Activated naive CD8-positive, alpha-beta T cell treated with anti-CD3 and anti-CD28 coated beads for 36 hours (primary cell): Measurements from ENCODE around the gene FRMPD2. TPM values are rescaled to one million over a fixed set of nuclear protein-coding genes. Genes with fewer than 3 reads are reported as not detected.
"Not testable (repeated sequence)": the region's sequence is repeated elsewhere in the genome, so short reads cannot be mapped to it uniquely, and the experiment has no call there.

Experiments used
- DNase-seq: peaks from one replicate; pipeline ENCODE4 v3.0.0; 2021
- H3K27ac Mint-ChIP-seq: one replicate; pipeline ENCODE4 v1.8.0; 2022; ENCODE audit warnings: mild to moderate bottlenecking, moderate library complexity, mixed read lengths
- H3K27me3 Mint-ChIP-seq: one replicate; pipeline ENCODE4 v1.8.0; 2022; ENCODE audit warnings: mild to moderate bottlenecking, mixed read lengths
- H3K36me3 Mint-ChIP-seq: one replicate; pipeline ENCODE4 v1.8.0; 2021; ENCODE audit warnings: mild to moderate bottlenecking, mixed read lengths
- H3K4me1 Mint-ChIP-seq: one replicate; pipeline ENCODE4 v1.8.0; 2021; ENCODE audit warnings: mixed read lengths
- H3K4me3 Mint-ChIP-seq: one replicate; pipeline ENCODE4 v1.8.0; 2022; ENCODE audit warnings: mild to moderate bottlenecking, moderate library complexity, mixed read lengths
- H3K9me3 Mint-ChIP-seq: one replicate; pipeline ENCODE4 v1.8.0; 2022; ENCODE audit warnings: mixed read lengths
- total RNA-seq, 2 experiments: library from RNA; stranded (reverse); gene quantifications; one replicate each; pipeline ENCODE4 v1.2.3, GENCODE V29; 2021

Gene FRMPD2
- total RNA-seq, 2 experiments from 2014 or later: not detected

- no peaks in the 10 kb centered on the region for H3K4me1 Mint-ChIP-seq
These were observed 24.6 kb downstream of the FRMPD2 start for GRCh38 chr10:48249763-48250351.

GRCh38 chr10:48249004-48249762 lies 25.3 kb downstream of the FRMPD2 start:
- no peaks in the 10 kb centered on the region for H3K27me3 Mint-ChIP-seq
- H3K9me3 Mint-ChIP-seq: no peaks in the 10 kb centered on the region
- H3K36me3 Mint-ChIP-seq: no peaks in the 10 kb centered on the region
- no peaks in the 10 kb centered on the region for H3K4me1 Mint-ChIP-seq
- no peak overlapping the region for H3K27ac Mint-ChIP-seq
- DNase-seq: no peak
- no peak overlapping the region for H3K4me3 Mint-ChIP-seq

More at GRCh38 chr10:48249763-48250351, 24.6 kb downstream of the FRMPD2 start:
- H3K27ac Mint-ChIP-seq: no peak overlapping the region
- H3K27me3 Mint-ChIP-seq: no peaks in the 10 kb centered on the region
- no peak for DNase-seq
- H3K4me3 Mint-ChIP-seq: no peak overlapping the region
- no peaks in the 10 kb centered on the region for H3K9me3 Mint-ChIP-seq
- H3K36me3 Mint-ChIP-seq: no peaks in the 10 kb centered on the region

- DNase-seq: no peak
- H3K36me3 Mint-ChIP-seq: no peaks in the 10 kb centered on the region
These were observed 26.0 kb downstream of the FRMPD2 start for GRCh38 chr10:48248462-48248861.

GRCh38 chr10:48247680-48248079 lies 26.8 kb downstream of the FRMPD2 start:
- H3K27me3 Mint-ChIP-seq: no peaks in the 10 kb centered on the region
- DNase-seq: no peak
- H3K27ac Mint-ChIP-seq: no peak overlapping the region

More at GRCh38 chr10:48248462-48248861, 26.0 kb downstream of the FRMPD2 start:
- Mint-ChIP-seq H3K4me1 (no peaks in the 10 kb centered on the region), H3K27ac (no peak overlapping the region), H3K27me3 (no peaks in the 10 kb centered on the region), H3K9me3 (no peaks in the 10 kb centered on the region), H3K4me3 (no peak overlapping the region)

GRCh38 chr10:48246501-48246900 lies 28.0 kb downstream of the FRMPD2 start:
- Mint-ChIP-seq H3K27ac (no peak overlapping the region), H3K27me3 (no peaks in the 10 kb centered on the region), H3K36me3 (no peaks in the 10 kb centered on the region), H3K4me3 (no peak overlapping the region), H3K9me3 (no peaks in the 10 kb centered on the region), H3K4me1 (no peaks in the 10 kb centered on the region)
- DNase-seq: no peak

More at GRCh38 chr10:48247680-48248079, 26.8 kb downstream of the FRMPD2 start:
- Mint-ChIP-seq H3K4me1 (no peaks in the 10 kb centered on the region), H3K36me3 (no peaks in the 10 kb centered on the region), H3K4me3 (no peak overlapping the region), H3K9me3 (no peaks in the 10 kb centered on the region)

- Mint-ChIP-seq H3K4me3 (no peak overlapping the region), H3K27ac (no peak overlapping the region), H3K27me3 (no peaks in the 10 kb centered on the region), H3K4me1 (no peaks in the 10 kb centered on the region), H3K36me3 (no peaks in the 10 kb centered on the region), H3K9me3 (no peaks in the 10 kb centered on the region)
- DNase-seq: no peak
These were observed 28.5 kb downstream of the FRMPD2 start for GRCh38 chr10:48245977-48246376.

GRCh38 chr10:48243921-48244320 lies 30.6 kb downstream of the FRMPD2 start:
- H3K27ac Mint-ChIP-seq, DNase-seq, H3K27me3 Mint-ChIP-seq: not testable (repeated sequence)

GRCh38 chr10:48243487-48243886 lies 31.0 kb downstream of the FRMPD2 start:
- Mint-ChIP-seq H3K27ac (no peak overlapping the region), H3K4me3 (no peak overlapping the region), H3K36me3 (no peaks in the 10 kb centered on the region), H3K27me3 (no peaks in the 10 kb centered on the region), H3K4me1 (no peaks in the 10 kb centered on the region), H3K9me3 (no peaks in the 10 kb centered on the region)
- DNase-seq: no peak

More at GRCh38 chr10:48243921-48244320, 30.6 kb downstream of the FRMPD2 start:
- not testable (repeated sequence) for H3K36me3 Mint-ChIP-seq, H3K4me3 Mint-ChIP-seq, H3K4me1 Mint-ChIP-seq, H3K9me3 Mint-ChIP-seq

GRCh38 chr10:48242171-48242904 lies 32.2 kb downstream of the FRMPD2 start:
- H3K36me3 Mint-ChIP-seq: no peaks in the 10 kb centered on the region
- H3K27ac Mint-ChIP-seq: no peak overlapping the region
- no peak overlapping the region for H3K4me3 Mint-ChIP-seq
- no peaks in the 10 kb centered on the region for H3K4me1 Mint-ChIP-seq
- H3K9me3 Mint-ChIP-seq: no peaks in the 10 kb centered on the region
- no peaks in the 10 kb centered on the region for H3K27me3 Mint-ChIP-seq
- DNase-seq: no peak

- DNase-seq: no peak
- Mint-ChIP-seq H3K36me3 (no peaks in the 10 kb centered on the region), H3K27me3 (no peaks in the 10 kb centered on the region), H3K27ac (no peak overlapping the region), H3K4me3 (no peak overlapping the region), H3K4me1 (no peaks in the 10 kb centered on the region), H3K9me3 (no peaks in the 10 kb centered on the region)
These were observed 33.2 kb downstream of the FRMPD2 start for GRCh38 chr10:48241332-48241731.

GRCh38 chr10:48240196-48240595 lies 34.3 kb downstream of the FRMPD2 start:
- Mint-ChIP-seq H3K4me1 (no peaks in the 10 kb centered on the region), H3K27me3 (no peaks in the 10 kb centered on the region), H3K4me3 (no peak overlapping the region), H3K36me3 (no peaks in the 10 kb centered on the region), H3K27ac (no peak overlapping the region), H3K9me3 (no peaks in the 10 kb centered on the region)
- no peak for DNase-seq

- DNase-seq: no peak
- H3K4me1 Mint-ChIP-seq: no peaks in the 10 kb centered on the region
- no peaks in the 10 kb centered on the region for H3K36me3 Mint-ChIP-seq
- no peak overlapping the region for H3K27ac Mint-ChIP-seq
- no peak overlapping the region for H3K4me3 Mint-ChIP-seq
- H3K9me3 Mint-ChIP-seq: no peaks in the 10 kb centered on the region
- no peaks in the 10 kb centered on the region for H3K27me3 Mint-ChIP-seq
These were observed 34.9 kb downstream of the FRMPD2 start for GRCh38 chr10:48239618-48240017.

GRCh38 chr10:48238826-48239520 lies 35.5 kb downstream of the FRMPD2 start:
- H3K27ac Mint-ChIP-seq: no peak overlapping the region
- H3K4me1 Mint-ChIP-seq: no peaks in the 10 kb centered on the region
- no peaks in the 10 kb centered on the region for H3K36me3 Mint-ChIP-seq

GRCh38 chr10:48237259-48238250 lies 36.9 kb downstream of the FRMPD2 start:
- no peaks in the 10 kb centered on the region for H3K4me1 Mint-ChIP-seq
- H3K27me3 Mint-ChIP-seq: no peaks in the 10 kb centered on the region
- H3K27ac Mint-ChIP-seq: no peak overlapping the region
- no peak for DNase-seq
- no peaks in the 10 kb centered on the region for H3K36me3 Mint-ChIP-seq
- H3K9me3 Mint-ChIP-seq: no peaks in the 10 kb centered on the region
- no peak overlapping the region for H3K4me3 Mint-ChIP-seq

More at GRCh38 chr10:48238826-48239520, 35.5 kb downstream of the FRMPD2 start:
- Mint-ChIP-seq H3K9me3 (no peaks in the 10 kb centered on the region), H3K27me3 (no peaks in the 10 kb centered on the region), H3K4me3 (no peak overlapping the region)
- DNase-seq: no peak
